Activated CD4-positive, alpha-beta T cell treated with anti-CD3 and anti-CD28 coated beads for 1 hour (primary cell): ENCODE data around the gene CARS2.

Experiments
- DNase-seq: peaks from one replicate; pipeline ENCODE4 v3.0.0-alpha.2; 2020

The CARS2 gene

DNA sequence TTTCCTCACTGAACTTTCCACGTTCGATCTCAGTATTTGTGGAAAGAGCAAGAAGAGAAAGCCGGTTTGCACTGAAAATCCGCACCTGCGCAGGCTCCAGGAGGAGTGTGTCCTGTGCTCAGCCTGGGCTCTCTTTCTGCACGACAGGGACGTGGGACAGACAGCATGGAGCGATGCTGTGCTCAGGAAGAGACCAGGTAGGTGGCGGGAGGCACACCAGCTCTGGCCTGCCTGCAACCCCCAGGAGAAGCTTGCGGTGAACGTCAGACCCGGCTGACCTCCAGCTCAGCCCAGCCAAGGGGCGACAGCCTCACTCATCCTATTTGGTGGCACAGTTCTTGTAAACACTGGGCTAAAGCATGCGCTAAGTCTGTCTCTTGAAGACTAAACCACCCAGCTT, 54.6 kb downstream of the CARS2 start:
- no peak for DNase-seq

DNA sequence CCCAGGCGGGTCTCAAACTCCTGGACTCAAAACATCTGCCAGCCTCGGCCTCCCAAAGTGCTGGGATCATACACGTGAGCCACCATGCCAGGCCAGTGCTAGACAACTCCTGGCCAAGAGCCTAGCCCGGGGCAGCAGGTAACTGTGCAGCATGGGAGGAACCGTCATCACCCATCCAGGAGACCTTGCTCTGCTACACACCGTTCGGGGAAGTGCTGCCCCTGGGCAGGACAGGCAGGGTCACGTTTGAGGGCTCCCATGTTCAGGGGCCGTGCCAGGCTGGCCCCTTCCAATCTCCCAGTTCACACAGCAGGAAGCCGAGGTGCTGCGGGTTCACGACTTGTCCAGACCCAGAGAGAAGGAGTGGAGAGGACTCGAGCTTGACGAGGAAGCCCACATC, 55.5 kb downstream of the CARS2 start:
- no peak for DNase-seq

DNA sequence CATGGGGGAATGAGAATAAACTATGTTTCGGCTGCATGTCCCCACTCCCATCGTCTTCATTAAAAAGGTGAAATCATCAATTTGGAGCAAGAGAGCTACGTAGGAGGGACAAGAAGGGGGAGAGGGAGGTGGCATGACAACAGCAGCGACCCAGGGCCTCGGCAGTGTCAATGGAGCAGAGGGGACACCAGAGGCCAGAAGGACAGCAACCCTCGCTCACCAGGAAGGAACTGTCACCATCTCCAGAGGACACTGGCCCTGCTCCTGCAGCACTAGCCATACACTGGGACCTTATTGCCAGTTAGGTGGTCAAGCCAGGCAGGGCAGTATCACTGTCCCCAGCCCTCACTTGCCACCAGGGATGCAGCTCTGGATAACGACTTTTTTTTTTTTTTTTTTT, 56.4 kb downstream of the CARS2 start:
- no peak for DNase-seq

DNA sequence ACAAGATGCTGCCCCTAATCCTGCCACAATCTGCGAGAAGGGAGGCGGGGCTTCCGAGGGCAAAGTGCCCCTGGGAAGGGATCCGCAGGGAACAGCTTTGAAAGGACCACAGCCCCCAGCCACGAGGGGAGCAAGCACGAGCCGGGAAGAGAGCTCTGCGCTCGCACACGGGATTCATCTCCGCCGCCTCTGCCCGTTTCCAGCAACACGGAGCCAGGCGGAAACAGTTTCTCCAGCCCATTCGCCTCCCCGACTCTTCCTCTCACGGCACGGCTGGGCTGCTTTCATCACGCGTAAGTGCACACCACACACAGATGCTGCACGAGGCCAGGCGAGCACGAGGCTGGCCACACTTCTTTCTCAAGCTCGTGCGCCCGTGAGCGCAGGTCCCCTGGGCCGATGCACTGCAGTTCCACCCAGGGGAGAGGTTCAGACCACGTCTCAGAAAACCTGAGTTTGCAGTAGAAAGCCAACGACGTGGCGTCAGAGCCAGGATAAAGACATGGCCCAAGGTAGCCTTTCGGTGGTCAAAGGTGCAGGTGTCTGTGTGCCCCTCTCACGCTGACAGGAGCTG, 57.0 kb downstream of the CARS2 start:
- DNase-seq, result no peak

DNA sequence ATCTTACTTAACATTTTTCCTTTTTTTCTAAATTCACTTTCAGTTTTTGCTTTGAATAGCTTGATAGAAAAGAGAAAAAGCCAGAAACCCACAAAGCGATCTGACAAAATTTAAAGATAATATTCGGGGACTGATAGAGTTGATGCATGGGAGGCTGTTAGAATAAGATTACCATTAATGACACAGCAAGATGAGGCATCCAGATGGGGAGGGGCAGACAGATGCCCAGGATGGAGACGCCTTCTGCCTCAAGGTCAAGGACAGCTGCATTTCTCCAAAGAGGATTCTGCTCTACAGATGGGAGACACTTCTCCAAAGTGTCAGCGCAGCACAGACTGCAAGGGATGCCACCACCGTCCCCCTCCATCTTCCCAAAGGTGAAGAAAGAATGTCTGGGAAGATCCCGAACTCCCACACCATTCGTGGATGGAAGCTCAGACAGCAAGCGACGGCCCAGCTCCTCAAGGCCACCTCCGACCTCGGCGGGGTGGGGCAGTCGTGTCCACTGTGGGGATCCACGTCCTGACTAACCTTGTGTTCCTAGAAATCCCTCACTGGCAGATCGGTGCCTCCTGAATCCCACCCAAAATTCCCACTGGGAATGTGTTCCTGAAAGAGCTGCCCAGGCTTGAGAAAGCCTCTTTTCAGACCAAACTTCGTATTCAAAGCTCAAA, 57.6 kb downstream of the CARS2 start:
- no peak for DNase-seq

DNA sequence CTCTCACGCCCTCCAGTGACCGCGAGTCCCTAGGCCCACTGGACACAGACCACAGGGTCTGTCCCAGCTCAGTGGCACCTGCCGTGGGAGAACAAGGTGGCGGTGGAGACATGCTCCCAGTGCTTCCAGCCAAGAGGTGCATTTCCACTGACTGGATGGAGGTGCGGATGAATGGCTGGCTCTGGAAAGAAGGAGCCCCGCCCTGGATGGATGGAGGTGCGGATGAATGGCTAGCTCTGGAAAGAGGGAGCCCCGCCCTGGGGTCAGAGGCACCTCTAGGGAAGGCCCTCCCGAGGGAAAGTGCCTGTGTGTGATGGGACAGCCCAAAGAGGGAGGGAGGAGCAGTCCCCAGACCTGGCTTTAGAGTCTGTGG, 58.6 kb downstream of the CARS2 start:
- no peak for DNase-seq

DNA sequence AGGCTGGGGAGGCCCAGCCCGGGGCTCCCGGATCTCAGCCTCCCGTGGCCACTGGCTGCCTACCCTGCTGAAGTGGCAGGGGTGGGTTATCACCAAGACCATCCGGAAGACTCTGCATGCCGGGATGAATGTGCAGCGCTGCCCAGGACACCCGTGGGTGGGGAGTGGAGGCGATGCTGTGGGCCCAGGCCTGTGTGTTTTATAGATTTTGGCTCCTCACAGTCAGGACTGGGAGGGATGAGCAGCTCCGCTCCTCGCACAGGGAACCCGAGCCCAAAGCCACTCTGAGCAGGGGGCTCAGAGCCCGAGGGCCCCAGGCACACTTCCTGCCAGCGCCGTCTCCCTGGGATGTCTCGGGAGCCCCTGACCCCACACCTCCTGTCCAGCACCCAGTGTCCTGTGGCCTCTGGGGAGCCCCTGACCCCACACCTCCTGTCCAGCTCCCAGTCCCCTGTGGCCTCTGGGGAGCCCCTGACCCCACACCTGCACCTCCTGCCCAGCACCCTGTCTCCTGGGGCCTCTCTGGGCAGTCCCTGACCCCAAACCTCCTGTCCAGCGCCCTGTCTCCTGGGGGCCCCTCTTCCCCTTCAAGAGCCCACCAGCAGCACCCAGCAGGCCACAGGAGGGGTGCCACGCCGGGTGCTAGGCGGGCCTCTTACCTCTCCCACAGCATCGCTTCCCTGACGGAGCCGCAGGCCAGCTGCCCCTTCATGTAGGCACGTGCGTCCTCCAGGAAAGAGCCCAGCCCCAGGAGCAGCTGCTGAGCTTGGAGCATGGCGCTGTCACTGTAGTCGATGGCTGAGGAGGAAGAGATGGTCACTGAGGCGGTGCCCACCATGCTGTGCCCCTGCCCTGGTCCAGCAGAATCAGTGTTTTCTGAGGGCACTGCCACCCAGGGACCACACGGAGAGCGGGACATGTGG, 59.2 kb downstream of the CARS2 start:
- DNase-seq, result no peak

DNA sequence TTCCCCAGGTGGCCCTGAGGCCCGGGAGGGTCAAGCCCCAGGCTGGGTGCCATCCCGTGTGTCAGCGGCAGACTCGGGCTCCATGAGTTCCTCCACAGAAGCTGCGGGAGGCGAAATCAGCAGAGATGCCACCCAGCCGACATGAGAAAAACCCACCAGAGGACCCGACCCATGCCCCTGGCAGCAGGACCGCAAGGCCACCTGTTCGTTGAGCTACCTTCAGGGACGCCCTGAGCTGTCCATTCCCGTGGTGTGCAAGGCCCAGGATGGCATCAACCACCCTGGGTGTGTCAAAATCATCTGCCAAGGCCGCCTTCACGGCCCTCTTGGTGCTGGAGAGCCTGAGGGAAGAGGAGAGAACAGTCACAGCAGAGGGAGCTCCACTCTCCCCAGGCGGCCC, 60.2 kb downstream of the CARS2 start:
- no peak for DNase-seq

DNA sequence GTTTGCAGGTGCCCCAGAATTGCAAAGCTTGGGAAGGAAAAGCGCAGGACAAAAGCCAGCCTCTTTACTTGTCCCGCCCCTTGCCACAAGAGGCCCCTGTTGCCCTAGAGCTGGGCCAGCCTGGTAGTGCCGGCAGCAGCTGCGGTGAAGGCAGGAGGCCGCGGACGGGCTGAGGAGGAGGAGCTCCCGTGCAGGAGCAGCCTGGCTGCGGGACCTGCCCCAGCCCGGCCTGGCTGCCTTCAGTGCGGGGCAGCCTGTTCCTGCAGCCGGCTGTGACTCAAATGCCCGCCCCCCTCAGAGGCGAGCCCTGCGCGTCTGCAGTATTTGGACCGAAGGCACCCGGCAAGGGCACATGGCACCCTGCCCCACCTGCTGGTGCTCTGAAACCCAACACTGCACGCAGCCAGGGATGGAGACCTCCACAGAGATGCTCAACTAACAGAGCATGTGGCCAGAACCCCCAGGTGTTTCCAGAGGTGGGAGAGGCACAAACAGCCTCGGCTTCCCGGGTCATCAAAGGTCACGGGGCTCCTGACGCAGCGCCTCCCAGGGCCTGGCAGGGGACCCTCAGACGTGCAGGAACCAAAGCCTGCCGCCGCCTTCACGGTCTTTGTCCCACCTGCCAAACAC, 60.9 kb downstream of the CARS2 start:
- no peak for DNase-seq

DNA sequence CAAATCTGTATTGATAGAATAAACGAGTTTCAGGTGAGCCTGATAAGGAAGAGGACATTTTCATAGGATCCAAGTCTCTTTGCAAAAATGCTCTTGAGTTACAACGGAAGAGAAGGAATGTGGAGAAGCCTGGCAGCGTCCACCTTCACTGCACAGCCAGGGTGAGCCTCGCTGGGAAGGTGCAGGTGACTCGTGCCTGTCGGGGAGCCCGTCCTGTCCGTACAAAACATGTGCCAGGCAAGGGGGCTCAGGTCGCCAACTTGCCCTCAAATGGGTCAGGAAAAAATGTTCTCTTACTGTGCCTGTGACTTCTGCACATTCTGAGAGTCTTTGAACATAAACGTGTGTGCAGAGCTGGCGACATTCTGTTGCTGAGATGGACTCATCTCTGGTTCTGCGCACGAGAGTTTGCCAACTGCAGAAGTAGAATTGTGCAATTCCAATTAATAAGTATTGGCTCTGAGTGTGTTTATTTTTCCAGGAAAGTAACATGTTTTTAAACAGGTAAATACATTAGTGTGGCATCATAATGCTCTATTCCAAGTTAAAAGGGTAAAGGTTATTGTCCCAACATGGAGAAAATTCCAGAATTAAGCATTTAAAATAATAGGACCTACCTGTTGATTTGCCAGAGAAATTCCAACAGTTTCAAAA, 62.0 kb downstream of the CARS2 start:
- no peak for DNase-seq

DNA sequence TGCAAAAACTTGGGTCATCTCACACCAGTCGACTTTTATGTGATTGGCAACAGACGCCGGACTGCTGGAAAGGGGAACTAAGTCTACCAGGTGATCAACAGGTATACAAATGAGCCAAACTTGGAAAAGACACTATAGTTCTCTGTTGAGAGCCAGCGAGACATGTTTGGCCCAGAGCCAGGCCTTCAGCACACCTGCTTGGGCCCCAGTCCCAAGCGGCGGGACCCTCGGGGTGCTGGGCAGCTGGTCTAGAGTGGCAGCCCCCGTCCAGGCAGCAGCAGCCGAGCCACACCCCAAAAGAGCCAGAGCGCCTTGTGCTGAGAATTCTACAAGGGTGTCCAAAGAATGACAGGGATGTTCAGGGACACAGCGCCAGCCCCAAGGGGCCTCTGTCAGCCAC, 62.6 kb downstream of the CARS2 start:
- DNase-seq, result no peak

DNA sequence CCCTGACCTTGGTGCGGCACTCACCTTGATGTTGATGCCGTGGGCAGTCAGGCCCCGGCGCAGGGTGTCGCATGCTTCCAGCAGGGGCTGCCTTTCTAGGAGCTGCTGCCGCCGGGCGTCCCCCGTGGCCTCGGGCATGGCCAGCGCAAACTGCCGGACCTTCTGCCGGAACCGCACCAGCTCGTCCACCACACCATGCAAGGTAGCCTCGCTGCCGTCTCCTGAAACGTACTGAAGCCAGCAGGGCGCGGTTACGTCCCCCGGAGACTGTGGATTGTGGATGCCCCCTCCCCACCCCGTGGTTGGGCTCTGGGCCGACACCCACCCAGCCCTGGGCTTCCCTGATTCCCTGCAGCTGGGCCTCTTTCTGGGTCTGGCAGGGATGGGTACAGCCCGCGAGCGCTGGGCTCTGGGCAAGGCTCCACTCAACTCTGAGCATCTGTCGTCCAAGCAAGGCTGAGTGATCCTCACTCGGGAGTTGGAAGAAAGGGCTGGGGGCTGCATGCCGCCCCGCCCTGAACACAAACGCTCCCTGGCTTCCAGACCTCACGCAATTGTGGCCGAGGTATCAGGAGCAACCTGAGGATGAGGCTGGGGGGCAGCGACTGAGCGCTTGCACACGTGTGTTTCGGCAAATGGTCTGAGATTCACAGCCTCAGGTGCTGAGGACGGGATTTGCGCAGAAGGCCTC, 63.5 kb downstream of the CARS2 start:
- no peak for DNase-seq

DNA sequence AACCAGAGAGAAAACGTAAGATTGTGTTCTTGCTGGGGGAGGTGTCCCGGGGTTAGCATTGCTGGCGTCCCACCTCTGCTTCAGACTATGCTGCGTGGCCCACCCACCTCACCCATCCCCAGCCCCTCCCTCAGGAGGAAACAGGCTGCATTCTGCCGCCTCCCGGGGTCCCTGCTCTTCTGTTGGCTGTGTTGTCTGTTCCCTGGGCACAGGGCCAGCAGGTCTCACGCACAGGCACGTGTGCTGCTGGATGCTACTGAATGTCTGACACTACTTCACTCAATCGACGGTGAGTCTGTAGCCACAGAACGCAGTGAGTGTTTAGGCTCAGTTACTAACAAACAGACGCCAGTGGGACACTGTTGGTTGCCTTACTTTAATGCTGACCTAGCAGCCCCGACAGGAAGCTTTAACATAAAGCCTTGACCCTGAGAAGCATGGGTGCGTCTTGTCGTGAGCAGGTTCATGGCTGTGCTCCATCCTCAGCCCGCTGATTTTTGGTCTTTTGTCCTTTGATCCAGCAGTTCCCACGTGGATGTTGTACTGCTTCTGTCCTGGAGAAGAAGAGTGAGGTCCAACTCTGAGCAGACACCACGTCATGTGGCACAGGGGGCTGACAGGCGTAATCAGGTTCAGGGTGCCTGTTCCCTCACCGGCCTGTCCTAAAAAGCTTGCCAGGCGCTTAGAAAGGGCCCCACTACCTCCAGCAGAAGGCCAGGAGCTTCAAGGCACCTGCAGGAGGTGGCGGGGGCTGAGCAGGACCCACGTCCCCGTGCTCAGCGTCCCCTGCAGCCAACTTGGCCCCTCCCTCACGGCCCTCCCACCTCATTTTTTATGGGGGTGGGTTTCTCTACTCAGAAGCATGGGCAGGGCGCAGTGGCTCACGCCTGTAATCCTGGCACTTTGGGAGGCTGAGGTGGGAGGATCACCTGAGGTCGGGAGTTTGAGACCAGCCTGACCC, 64.6 kb downstream of the CARS2 start:
- DNase-seq, result no peak

DNA sequence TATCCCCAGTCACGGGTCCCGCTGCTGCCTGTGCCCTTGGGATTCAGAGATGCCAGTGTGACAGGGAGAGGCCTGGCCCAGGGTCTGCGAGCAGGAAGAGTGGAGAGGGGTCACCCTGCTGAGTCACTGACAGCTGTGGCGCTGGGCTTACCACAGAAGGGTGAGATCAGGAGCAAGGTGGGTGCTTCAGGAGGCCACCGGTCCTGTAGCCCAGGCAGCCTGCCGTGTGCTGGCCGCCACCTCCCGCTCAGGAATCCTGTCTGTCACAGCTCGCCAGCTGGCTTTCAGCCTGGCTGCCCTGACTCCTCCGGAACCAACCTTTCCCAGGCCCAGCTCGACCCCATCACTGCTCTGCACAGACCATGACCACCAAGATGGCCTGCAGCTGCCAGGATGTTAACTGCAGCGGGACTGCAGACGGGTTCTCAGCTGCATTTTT, 65.3 kb downstream of the CARS2 start:
- DNase-seq, result no peak

DNA sequence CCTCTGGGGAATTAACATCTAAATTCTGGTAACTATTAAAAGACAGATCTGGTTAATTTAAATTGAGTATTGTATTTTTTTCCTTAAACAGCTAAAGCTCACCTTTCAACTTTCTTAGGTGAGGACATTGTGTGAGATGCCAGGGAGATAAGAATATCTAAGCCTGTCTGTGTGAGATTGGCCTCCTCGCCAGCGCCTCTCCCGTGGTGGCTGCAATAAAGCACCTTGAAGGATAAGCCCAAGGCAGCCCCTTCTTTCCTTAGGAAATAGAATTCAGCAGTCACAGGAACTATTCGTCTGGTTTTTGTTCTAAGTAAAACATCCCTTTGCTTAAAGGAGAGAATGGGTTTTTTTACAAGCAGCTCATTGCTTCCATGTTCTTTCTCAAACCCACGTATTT, 66.0 kb downstream of the CARS2 start:
- DNase-seq, result no peak

DNA sequence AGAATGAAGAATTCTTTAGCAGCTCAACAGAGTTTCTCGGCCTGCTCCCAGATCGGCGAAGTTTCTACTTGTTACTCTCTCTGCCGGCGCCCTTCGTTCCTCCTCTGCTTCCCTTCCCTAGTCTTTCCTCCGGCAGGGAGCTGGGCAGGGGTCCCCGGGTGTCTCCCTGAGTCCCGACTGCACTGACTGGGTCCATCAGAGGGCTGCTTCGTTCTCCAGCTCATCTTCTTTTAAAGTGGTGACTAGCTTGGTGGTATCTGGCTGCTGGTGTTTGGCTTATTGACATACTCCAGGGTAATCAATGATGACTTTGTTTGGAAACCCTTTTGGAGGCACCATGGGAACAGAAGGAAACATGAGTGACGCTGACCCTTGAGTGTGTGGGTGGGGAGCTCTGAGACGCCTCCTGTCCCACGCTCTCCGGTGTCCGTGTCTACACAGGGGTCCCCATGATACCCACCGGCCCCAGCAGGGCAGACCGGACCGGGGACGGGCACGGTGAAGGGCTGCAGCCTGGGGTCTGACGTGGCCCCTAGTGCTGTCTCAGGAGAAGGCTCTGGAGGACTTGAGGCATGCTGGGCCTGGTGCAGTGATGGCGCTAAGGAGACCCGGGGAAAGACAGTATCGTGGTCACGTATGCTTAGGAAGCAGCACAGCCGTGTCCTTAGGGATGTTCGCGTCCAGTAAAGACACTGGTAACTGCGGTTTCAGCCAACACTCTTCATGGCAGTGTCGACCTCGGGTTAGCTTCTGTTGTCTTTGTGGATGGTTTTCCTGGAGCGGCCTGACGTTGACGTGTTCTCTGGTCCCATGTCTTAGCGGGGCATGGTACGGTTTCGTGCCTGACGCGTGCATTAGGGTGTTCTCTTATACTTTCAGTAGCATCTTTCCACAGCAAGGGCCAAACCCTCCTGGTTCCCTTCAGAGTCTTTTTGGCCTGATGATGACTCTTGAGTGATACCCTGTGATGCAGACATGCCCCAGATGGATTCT, 66.8 kb downstream of the CARS2 start:
- no peak for DNase-seq

DNA sequence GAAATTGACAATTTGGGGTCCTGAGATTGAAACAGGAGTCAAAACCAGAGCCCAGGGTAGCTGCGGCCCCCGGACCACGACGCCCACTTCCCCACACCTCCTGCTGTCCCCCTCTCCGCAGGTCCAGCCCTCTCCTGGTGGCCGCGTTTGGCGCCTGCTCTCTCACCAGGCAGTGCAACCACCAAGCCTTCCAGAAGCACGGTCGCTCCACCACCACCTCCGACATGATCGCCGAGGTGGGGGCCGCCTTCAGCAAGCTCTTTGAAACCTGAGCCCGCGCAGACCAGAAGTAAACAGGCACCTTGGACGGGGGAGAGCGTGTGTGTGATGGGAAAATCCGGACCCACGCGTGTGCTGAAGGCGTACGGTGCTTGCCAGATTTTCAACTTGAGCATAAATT, 67.7 kb downstream of the CARS2 start:
- no peak for DNase-seq

DNA sequence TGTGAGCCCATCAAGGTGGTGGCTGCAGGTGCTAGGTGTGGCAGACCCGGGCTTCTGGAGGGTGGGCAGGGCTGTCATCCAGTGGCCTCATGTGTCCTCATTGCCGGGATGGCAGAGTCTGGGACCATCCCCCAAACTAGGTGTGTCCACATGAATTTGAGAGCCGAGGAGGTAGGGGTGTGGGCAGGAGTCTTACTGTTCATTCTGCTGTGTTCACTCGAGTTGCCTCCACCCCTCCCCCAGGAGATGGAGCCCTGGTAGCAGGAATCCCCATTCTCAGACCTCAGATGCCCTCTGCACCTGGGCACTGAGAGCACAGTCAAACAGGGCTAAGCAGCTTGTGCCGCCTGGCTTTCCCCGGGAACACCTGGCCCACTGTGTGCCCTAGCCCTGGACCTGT, 68.2 kb downstream of the CARS2 start:
- no peak for DNase-seq

DNA sequence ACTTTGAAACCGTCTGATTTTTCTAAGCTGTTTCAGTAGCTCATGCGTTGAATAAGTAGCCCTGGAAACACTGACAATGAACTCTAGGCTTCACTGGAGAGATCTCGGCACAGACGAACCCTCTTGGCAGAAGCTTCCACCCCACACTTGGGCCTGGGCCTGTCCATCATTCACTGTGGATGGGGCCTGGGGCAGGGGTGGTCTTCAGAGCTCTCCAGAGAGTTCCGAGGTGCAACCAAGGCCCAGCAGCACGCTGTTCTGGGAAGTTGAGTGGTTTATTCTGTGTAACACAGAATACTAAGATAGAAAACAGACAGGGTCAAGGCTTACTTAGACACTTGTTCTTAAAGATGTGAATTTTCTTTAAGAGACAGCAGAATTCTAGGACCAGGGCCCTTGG, 68.6 kb downstream of the CARS2 start:
- DNase-seq, result no peak

DNA sequence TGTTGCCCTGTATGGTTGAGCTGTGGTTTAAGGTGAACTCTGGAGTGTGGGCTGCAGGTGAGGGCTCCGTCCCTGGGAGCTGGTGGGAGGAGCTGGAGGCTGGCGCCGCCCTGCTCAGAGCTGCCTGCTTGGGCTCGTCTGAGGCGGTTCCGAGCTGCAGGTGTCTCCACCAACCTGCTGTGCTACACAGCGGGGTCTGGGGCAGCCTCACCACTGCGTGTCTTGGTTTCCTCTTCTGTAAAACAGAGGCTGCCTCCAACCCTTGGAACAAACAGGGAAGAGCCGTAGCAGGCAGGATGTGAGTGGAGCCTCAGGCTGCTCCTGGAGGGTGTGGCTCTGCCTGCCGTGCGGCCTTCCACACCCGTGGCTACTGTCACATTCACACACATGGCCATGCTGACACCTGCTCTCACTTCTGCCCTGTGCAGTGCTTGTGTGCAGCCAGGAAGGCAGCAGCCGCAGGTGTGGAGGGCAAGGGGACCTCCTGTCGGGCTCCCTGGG, 69.2 kb downstream of the CARS2 start:
- no peak for DNase-seq
